NT2/D1 (cell line): Measurements from ENCODE around the gene MAP2K6.

Experiments
- YY1 ChIP-seq: IDR thresholded peaks from 2 replicates; pipeline ENCODE4 v1.6.1; 2011; ENCODE audit not compliant: insufficient read length, insufficient read depth
- ZNF274 ChIP-seq: IDR thresholded peaks from 2 replicates; pipeline ENCODE4 v1.6.1; 2011; ENCODE audit warnings: mild to moderate bottlenecking, low read depth, low read length

DNA sequence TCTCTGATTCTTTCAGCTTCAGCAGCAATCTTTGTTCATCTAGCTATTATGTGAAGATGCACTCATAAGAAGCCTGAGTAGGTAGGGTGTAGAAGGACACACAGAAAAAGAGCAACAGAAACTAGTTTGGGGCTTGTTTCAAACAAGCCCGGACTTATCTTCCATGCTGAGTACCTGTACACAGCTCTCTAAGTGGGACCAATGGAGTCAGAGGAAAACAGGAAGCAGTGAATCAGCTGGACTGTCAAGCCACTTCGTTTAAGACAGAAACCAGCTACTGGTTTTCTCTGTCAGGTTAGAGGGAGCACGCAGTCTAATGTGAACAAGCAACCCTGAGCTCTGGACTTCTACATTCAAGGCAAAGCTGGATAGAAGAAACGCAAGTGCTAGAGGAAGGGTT is 16.0 kb downstream of the MAP2K6 start:
- TF ChIP-seq YY1 (no peak), ZNF274 (no peak)
